WERI-Rb-1 (cell line): Measurements from ENCODE around the gene PARVB.

Experiments
- DNase-seq: peaks from one replicate; pipeline ENCODE4 v3.0.0-alpha.2; 2020
- H3K27ac ChIP-seq: fragments of 250-450 bp; sonication (Bioruptor Pico); 2 replicates; pipeline ENCODE4 v1.5.1; 2020; ENCODE audit warnings: mild to moderate bottlenecking, moderate library complexity
- H3K27me3 ChIP-seq: fragments of 250-450 bp; sonication (Bioruptor Pico); 2 replicates; pipeline ENCODE4 v1.5.1; 2021; ENCODE audit warnings: mild to moderate bottlenecking, low read depth, moderate library complexity; ENCODE audit not compliant: insufficient read depth, severe bottlenecking
- H3K36me3 ChIP-seq: fragments of 250-450 bp; sonication (Bioruptor Pico); 2 replicates; pipeline ENCODE4 v1.5.1; 2020; ENCODE audit warnings: mild to moderate bottlenecking, moderate library complexity
- H3K4me3 ChIP-seq: 2 replicates; pipeline ENCODE4 v1.5.1; 2011; ENCODE audit warnings: low read depth, mild to moderate bottlenecking, control low read depth, low read length
- H3K9me3 ChIP-seq: fragments of 250-450 bp; sonication (Bioruptor Pico); 2 replicates; pipeline ENCODE4 v1.5.1; 2021; ENCODE audit warnings: mild to moderate bottlenecking, moderate library complexity; ENCODE audit not compliant: severe bottlenecking
- TF ChIP-seq, protein P1 (sequence below): IDR thresholded peaks from 2 replicates; pipeline ENCODE4 v1.5.1; 2011; ENCODE audit warnings: low read depth, mild to moderate bottlenecking, control low read depth, inconsistent platforms, low read length

PARVB gene

DNA sequence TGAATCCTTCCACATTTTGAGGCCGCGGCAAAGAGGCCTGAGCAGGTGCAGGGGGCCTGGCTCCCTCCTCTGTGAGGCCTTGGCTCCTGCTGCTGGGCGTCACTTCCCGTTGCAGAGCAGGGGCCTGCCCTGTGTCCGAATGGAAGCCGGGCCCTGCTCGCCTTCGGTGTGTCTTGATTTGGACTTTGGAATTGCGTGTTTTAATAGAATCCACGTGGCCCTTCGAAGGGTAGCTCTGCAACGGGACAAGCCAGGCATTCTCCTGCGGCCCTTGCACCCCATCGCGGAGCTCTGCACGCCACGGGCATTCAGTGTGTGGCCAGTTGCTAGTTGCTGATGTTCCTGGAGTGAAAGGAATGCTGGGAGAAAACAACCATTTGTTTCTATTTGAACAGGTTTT is 43.1 kb upstream of the PARVB start:
- Histone ChIP-seq H3K27ac (no peak overlapping the region), H3K36me3 (peaks cover 50% of the 10 kb centered on the region), H3K9me3 (no peaks in the 10 kb centered on the region), H3K27me3 (no peaks in the 10 kb centered on the region), H3K4me3 (no peak overlapping the region)
- no peak for DNase-seq
- TF ChIP-seq, protein P1, sequence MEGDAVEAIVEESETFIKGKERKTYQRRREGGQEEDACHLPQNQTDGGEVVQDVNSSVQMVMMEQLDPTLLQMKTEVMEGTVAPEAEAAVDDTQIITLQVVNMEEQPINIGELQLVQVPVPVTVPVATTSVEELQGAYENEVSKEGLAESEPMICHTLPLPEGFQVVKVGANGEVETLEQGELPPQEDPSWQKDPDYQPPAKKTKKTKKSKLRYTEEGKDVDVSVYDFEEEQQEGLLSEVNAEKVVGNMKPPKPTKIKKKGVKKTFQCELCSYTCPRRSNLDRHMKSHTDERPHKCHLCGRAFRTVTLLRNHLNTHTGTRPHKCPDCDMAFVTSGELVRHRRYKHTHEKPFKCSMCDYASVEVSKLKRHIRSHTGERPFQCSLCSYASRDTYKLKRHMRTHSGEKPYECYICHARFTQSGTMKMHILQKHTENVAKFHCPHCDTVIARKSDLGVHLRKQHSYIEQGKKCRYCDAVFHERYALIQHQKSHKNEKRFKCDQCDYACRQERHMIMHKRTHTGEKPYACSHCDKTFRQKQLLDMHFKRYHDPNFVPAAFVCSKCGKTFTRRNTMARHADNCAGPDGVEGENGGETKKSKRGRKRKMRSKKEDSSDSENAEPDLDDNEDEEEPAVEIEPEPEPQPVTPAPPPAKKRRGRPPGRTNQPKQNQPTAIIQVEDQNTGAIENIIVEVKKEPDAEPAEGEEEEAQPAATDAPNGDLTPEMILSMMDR = no peak

DNA sequence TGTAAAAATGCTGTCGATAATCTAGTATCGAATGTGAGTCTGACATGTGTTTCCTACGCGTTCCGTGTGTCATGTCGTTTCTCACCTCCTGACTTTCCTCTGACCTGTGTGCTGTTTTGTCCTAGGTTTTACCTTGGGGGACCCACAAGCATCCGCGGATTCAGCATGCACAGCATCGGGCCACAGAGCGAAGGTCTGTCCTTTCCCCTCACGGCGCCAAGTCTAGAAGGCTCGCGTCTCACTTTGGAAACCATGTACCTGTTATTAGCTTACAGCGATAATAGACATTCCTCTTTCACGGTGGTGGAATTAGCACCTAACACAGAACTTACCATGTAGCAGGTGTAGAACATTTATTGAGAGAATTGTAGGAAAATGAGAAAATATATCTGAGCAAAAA is 40.3 kb upstream of the PARVB start:
- Histone ChIP-seq H3K27me3 (no peaks in the 10 kb centered on the region), H3K4me3 (no peak overlapping the region), H3K9me3 (no peaks in the 10 kb centered on the region), H3K36me3 (peaks cover 41% of the 10 kb centered on the region), H3K27ac (no peak overlapping the region)
- DNase-seq = no peak
- TF ChIP-seq, protein P1 = no peak

DNA sequence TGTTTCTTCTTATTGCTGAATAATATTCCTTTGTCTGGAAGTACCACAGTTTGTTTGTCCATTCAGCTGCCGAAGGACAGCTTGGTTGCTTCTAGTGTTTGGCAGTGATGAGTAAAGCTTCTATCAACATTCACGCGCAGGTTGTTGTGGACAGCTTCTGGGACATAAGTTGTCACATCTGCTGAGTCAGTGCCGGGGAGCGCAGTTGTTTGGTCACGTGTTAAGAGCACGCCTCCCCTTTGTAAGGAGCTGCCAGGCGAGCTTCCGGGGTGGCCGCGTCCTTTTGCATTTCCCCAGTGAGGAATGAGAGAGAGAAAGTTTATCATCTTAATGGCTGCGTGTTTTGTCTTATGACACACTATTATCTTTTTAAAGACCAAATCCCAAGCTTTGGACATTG is 38.6 kb upstream of the PARVB start:
- no peak for DNase-seq
- peaks cover 49% of the 10 kb centered on the region for H3K36me3 ChIP-seq
- H3K27me3 ChIP-seq = no peaks in the 10 kb centered on the region
- TF ChIP-seq, protein P1 = no peak
- no peak overlapping the region for H3K4me3 ChIP-seq
- no peaks in the 10 kb centered on the region for H3K9me3 ChIP-seq
- no peak overlapping the region for H3K27ac ChIP-seq

DNA sequence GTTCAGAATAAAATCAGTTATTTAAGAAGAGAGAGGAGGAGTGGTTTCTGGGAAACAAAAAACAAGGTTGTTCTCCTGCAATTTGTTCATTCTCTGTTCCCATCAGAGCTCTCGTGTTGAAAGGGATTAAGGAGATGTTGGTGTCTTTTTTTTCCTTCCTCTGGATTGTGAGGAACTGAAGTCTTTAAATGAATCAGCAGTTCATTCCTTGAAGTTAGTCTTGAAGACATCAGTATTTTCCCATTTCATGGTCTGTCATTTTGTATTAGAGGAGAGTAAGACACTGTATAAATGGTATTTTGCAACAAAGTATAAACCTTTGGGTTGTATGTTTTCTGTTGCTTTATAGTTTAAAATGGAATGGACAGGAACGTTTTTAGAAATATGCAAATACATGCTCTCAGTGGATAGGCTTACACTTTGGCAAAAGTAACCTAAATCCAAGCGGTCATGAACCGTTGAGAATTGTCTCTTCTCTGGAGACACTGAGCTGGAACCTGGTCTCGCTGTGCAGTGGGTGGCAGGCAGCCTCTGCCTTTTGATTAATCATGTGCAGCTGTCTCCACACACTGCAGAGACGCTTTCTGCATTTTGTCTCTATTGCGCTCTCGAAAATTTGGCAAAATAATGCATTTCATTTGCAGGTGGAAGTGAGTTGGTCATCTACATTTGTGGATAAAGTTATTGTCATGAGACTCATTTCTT is 35.8 kb upstream of the PARVB start:
- Histone ChIP-seq H3K36me3 (peaks cover 63% of the 10 kb centered on the region), H3K27ac (no peak overlapping the region), H3K4me3 (no peak overlapping the region), H3K27me3 (no peaks in the 10 kb centered on the region), H3K9me3 (no peaks in the 10 kb centered on the region)
- TF ChIP-seq, protein P1 = no peak
- no peak for DNase-seq

DNA sequence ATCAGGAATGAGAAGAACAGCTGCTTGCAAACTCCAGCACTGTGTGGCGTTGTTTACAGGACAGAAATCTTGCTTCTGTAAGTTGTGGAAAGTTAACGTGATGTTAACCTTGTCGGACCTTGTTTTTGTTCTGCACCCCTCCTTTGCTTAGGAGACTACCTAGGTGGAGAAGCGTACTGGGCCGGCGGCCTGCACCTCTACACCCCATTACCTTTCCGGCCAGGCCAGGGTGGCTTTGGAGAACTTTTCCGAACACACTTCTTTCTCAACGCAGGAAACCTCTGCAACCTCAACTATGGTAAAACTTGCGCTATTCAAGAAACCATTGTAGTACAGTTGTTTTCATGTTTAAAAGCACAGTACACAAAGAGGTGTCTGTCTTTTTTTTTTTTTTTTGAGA is 35.1 kb upstream of the PARVB start:
- Histone ChIP-seq H3K9me3 (no peaks in the 10 kb centered on the region), H3K4me3 (no peak overlapping the region), H3K36me3 (peaks cover 66% of the 10 kb centered on the region), H3K27me3 (no peaks in the 10 kb centered on the region), H3K27ac (no peak overlapping the region)
- TF ChIP-seq, protein P1 = no peak
- no peak for DNase-seq

DNA sequence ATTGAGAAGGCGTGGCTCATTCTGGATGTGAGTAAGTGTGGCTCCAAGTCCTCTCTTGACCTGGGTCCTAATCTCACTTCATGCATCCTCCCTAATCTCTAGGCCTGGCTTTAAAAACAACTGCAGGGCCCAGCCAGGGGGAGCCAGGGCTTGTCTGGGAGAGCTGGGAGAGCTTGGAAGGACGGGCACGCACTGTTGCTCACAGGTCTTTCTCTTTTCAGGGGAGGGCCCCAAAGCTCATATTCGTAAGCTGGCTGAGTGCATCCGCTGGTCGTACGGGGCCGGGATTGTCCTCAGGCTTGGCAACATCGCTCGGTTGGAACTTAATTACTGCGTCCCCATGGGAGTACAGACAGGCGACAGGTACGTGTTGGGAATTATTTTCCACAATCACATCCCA is 34.1 kb upstream of the PARVB start:
- DNase-seq = peak; percentile 76
- Histone ChIP-seq H3K27ac (no peak overlapping the region), H3K27me3 (no peaks in the 10 kb centered on the region)

More for the DNA sequence above, 34.1 kb upstream of the PARVB start:
- peaks cover 66% of the 10 kb centered on the region for H3K36me3 ChIP-seq
- TF ChIP-seq, protein P1 = no peak
- H3K4me3 ChIP-seq = no peak overlapping the region
- no peaks in the 10 kb centered on the region for H3K9me3 ChIP-seq
